ENCODE results near the gene CYLD.

DNA sequence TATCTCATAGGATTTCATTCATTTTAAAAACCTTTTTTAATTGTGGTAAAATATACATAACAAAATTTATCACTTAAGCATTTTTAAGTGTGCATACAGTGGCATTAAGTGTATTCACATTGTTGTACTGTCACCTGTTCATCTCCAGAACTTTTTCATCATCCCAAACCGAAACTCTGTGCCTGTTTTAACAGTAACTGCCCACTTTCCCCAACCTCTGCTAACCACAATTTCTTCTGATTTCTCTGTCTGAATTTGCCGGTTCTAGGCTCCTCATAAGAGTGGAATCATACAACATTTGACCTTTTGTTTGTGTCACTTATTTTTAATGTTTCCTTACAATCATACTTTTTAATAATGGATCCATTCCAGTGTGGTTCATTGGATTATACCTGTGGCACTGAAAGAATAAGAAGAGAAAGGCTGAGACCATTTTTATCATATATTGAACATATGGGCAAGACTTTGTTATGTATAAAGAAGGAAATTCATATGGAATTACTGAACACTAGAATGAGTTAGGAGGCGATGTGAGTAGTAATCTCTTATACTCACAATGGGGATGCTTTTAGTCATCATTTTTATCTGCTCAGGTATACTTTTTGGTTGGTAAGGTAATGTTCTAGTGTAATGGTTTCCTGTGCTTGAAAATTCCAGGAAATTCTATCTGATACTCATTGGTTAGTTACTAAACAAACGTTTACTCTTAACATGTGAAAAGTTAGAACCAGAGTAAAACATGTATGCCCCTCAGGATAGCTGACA, 10.8 kb downstream of the CYLD start:
- no peak for TF ChIP-seq NFE2L2 (IDR thresholded peaks at IDR 0.05; ENCODE audit: low read depth, low read length)
- TF ChIP-seq, protein P1, sequence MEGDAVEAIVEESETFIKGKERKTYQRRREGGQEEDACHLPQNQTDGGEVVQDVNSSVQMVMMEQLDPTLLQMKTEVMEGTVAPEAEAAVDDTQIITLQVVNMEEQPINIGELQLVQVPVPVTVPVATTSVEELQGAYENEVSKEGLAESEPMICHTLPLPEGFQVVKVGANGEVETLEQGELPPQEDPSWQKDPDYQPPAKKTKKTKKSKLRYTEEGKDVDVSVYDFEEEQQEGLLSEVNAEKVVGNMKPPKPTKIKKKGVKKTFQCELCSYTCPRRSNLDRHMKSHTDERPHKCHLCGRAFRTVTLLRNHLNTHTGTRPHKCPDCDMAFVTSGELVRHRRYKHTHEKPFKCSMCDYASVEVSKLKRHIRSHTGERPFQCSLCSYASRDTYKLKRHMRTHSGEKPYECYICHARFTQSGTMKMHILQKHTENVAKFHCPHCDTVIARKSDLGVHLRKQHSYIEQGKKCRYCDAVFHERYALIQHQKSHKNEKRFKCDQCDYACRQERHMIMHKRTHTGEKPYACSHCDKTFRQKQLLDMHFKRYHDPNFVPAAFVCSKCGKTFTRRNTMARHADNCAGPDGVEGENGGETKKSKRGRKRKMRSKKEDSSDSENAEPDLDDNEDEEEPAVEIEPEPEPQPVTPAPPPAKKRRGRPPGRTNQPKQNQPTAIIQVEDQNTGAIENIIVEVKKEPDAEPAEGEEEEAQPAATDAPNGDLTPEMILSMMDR (conservative IDR thresholded peaks at IDR 0.05; ENCODE audit: low read depth, low read length) = no peak
- no peak for TF ChIP-seq POLR2A (IDR thresholded peaks at IDR 0.05; ENCODE audit: low read depth, low read length)
- TF ChIP-seq ELK1 (IDR thresholded peaks at IDR 0.05; ENCODE audit: borderline replicate concordance, low read depth, low read length) = no peak
- no peak for TF ChIP-seq MAZ (IDR thresholded peaks at IDR 0.05; ENCODE audit: borderline replicate concordance, low read depth, low read length)
- no peak for TF ChIP-seq SMC3 (IDR thresholded peaks at IDR 0.05; ENCODE audit: low read depth, low read length)
- TF ChIP-seq MXI1 (IDR thresholded peaks at IDR 0.05; ENCODE audit: borderline replicate concordance, low read depth, low read length) = no peak
- TF ChIP-seq CHD1 (IDR thresholded peaks at IDR 0.05; ENCODE audit: low read depth, low read length) = no peak

All from IMR-90 (cell line).